ENCODE data around the gene TRAF5. TPM values are rescaled to one million over a fixed set of nuclear protein-coding genes. Genes with fewer than 3 reads are reported as not detected.
A peak's percentile ranks its signal among the peaks of the same experiment; 100 is the strongest.
"Not testable (repeated sequence)": the region's sequence is repeated elsewhere in the genome, so short reads cannot be mapped to it uniquely, and the experiment has no call there.

The TRAF5 gene
- total RNA-seq, 1 donor from 2014 or later: 54.3 TPM

DNA sequence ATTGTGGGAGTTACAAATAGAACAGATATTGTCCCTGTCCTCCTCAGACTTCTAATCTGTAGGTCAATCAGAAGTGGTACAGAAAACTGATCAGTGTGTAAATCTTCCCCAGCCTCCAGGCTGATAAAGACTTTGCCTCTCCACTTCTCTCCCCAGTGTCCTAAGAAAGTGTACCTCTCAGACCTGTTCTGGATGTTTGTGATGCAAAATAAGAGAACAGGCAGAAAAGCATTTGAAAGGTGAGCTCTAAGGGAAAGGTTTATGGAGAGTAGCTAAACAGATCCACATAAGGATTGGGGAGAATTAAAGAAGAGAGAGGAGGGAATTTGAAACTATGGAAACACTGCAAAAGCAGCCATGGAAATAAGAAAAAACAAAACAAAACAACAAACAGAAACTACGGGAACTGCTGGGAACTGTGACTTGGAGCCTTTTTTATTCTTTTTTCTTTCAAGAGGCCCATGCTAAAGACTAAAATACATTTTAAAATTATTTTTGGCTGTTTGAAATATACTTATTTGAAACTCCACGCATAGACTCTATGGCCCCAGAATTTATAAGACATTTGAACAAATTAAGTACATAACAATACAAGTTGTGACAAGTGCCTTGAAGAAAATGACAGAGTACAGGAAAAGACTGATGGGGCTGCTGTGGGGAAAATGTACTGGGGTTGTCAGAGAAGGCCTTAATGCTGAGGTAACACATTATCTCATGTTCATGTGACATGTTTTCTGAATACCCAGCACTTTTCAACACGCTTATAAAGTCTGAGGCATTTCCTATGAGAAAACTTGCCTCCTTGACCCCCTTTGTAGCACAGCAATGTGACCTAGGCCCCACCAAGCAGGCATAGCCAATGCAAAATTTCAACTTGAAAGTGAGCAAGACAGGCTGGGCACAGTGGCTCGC lies 51.2 kb downstream of the TRAF5 start:
- peaks cover 41% of the 10 kb centered on the region for H3K36me3 Mint-ChIP-seq (ENCODE audit: low read depth)
- no peaks in the 10 kb centered on the region for H3K27me3 Mint-ChIP-seq (ENCODE audit: insufficient read depth)
- H3K4me3 Mint-ChIP-seq: no peak overlapping the region
- peaks cover 3% of the 10 kb centered on the region for H3K9me3 Mint-ChIP-seq
- no peak for DNase-seq (ENCODE audit: low spot score)
- H3K4me1 Mint-ChIP-seq (ENCODE audit: low read depth): peaks cover 60% of the 10 kb centered on the region
- intact Hi-C loops (cut with micrococcal nuclease): no loop called here
- peak overlapping the region; percentile 50 for H3K27ac Mint-ChIP-seq

DNA sequence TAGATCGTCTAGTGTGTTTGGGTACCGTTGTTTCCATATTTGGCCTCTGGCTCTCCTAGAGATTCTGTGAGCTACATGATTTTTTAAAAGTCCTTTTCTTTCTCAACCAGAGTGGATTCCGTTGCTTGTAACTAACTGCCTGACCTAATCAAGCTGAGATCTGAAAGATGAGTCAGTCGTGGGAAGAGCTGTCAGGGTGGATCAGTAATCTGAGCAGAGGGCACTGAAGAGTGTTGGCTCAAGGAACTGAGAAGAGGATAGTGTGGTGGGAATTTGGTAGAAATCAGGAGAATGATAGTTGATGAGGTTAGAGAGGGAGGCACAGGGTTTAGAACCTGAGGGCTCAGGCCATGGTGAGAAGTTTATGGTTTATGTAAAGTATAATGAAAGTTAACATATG lies 52.2 kb downstream of the TRAF5 start:
- intact Hi-C loops (cut with micrococcal nuclease): no loop called here
- peaks cover 3% of the 10 kb centered on the region for H3K9me3 Mint-ChIP-seq
- H3K4me3 Mint-ChIP-seq: no peak overlapping the region
- H3K36me3 Mint-ChIP-seq (ENCODE audit: low read depth): peaks cover 44% of the 10 kb centered on the region
- H3K27ac Mint-ChIP-seq: peak overlapping the region; percentile 68
- no peak for DNase-seq (ENCODE audit: low spot score)
- H3K4me1 Mint-ChIP-seq (ENCODE audit: low read depth): peaks cover 70% of the 10 kb centered on the region
- no peaks in the 10 kb centered on the region for H3K27me3 Mint-ChIP-seq (ENCODE audit: insufficient read depth)

DNA sequence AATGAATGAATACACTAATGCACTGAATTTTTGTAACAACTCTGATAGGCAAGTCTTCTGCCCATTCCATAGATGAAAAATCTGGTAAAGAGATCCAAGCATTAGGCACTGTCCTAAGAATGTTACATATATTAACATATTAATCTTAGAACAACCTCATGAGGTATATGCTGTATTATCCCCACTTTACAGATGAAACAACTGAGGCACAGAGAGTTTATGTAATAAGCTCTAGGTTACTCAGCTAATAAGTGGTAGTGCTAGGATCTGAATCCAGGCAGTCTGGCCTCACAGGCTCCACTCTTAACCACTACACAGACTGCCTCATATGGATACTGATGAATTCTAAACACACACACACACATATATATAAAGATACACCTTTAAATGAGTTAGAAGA lies 52.8 kb downstream of the TRAF5 start:
- peaks cover 72% of the 10 kb centered on the region for H3K4me1 Mint-ChIP-seq (ENCODE audit: low read depth)
- DNase-seq (ENCODE audit: low spot score): no peak
- H3K27me3 Mint-ChIP-seq (ENCODE audit: insufficient read depth): no peaks in the 10 kb centered on the region
- H3K36me3 Mint-ChIP-seq (ENCODE audit: low read depth): peaks cover 38% of the 10 kb centered on the region
- H3K9me3 Mint-ChIP-seq: peaks cover 3% of the 10 kb centered on the region
- no peak overlapping the region for H3K4me3 Mint-ChIP-seq
- intact Hi-C loops (cut with micrococcal nuclease): no loop called here
- peak overlapping the region; percentile 30 for H3K27ac Mint-ChIP-seq

DNA sequence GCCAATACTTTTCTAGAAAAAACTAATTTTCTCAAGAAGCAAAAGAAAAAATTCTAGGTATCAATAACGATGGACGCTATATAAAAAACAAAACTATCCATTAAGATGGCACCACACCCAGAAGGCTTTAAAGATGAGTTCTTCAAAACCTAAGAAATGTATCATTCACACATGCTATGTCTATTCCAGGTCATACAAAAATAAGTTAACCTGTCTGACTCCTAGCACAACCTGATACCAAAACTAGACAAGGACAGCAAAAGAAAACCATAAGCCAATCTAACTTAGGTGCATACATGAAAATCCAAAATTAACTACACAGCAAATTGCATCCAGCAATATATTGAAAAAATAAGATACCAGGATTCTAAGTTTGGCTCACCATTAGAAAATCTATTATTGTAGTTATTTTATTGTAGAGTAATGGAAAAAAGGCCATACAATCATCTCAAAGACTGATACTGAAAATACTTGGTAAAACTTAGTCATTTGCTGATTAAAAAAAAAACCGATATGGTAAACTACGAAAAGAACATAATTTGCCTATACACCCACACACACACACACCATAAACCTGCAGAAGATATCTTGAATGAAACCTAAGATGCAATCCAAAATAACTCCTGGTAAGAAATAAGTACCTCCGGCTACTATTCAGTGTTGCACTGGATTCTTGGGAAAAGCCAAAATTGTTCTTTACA lies 55.0 kb downstream of the TRAF5 start:
- intact Hi-C loops (cut with micrococcal nuclease): loop anchor here (1.0 to 2.0 kb wide), 6 partner anchors 25 to 197 kb away; partner anchors contain the start of genes RCOR3 and SLC30A1
- H3K4me3 Mint-ChIP-seq: peak overlapping the region; percentile 91
- H3K4me1 Mint-ChIP-seq (ENCODE audit: low read depth): peaks cover 63% of the 10 kb centered on the region
- H3K9me3 Mint-ChIP-seq: peaks cover 3% of the 10 kb centered on the region
- DNase-seq (ENCODE audit: low spot score): no peak
- peaks cover 2% of the 10 kb centered on the region for H3K27me3 Mint-ChIP-seq (ENCODE audit: insufficient read depth)
- peaks cover 28% of the 10 kb centered on the region for H3K36me3 Mint-ChIP-seq (ENCODE audit: low read depth)
- peak overlapping the region; percentile 89 for H3K27ac Mint-ChIP-seq

DNA sequence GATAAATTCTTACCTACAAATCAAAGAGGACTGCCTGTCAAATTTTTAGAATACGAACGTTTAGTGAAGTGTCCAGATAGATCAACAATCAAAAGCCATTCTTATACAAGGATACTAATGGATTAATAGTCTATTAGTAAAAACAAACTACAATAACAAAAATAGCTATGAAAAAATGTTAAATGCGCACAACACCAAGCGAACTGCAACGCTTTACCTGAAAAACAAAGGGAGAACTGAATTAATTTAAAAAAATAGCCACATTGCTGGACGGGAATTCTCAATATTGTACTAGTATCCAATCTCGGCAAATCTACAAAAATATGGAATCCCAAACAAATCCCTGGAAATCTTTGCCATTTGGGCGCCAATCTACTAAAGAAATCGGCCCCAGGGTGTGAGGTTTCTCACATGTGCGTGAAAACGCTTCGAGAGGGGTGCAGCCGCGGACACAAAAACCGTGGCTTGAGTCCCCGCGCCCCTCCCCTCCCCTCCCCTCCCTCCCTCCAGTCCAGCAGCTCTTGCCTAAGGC lies 55.6 kb downstream of the TRAF5 start:
- H3K27me3 Mint-ChIP-seq (ENCODE audit: insufficient read depth): peaks cover 8% of the 10 kb centered on the region
- peaks cover 57% of the 10 kb centered on the region for H3K4me1 Mint-ChIP-seq (ENCODE audit: low read depth)
- intact Hi-C loops (cut with micrococcal nuclease): loop anchor here (1.0 to 2.0 kb wide), 5 partner anchors 35 to 197 kb away; partner anchors contain the start of genes RCOR3 and SLC30A1
- DNase-seq (ENCODE audit: low spot score): no peak
- H3K36me3 Mint-ChIP-seq (ENCODE audit: low read depth): peaks cover 23% of the 10 kb centered on the region
- peak overlapping the region; percentile 89 for H3K27ac Mint-ChIP-seq
- peaks cover 3% of the 10 kb centered on the region for H3K9me3 Mint-ChIP-seq
- peak overlapping the region; percentile 91 for H3K4me3 Mint-ChIP-seq

DNA sequence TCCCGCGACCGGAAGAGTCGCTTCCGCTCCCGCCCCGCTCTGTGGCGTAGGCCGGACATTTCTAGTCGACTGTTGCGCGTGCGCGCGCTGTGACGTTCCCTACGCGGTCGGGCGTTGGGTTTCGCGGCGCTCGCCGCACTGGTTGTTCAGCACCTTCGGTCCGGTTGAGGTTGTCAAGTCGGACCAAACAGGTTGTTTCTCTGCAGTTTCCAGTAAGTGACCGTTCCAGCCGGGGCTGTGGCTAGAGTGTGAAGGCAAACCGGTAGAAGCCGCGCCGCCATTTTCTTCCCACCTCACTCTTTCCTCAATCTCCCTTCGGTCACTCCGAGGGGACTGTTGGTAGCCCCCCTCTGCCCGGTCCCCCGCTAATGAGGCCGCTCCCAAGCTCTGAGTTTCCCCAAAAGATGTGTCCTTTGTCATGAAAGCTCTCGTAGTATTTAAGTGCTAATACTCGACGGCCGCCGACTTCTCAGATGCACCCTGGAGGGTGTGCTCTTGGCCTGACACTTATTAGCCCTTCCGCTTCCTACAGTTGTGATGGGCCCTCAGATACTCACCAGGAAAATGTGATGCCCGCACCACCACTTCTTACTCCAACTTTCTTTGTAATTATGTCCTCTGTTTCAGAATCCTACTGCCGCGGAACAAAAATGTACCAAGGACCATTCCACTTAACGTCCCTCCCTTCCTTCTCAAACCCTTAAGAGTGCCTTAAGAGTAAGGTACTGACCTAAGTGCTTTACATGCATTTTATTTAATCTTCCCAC lies 56.3 kb downstream of the TRAF5 start:
- Mint-ChIP-seq H3K27ac (peak overlapping the region; percentile 89), H3K4me1 (ENCODE audit: low read depth) (peaks cover 51% of the 10 kb centered on the region), H3K36me3 (ENCODE audit: low read depth) (peaks cover 18% of the 10 kb centered on the region), H3K4me3 (peak overlapping the region; percentile 91), H3K27me3 (ENCODE audit: insufficient read depth) (peaks cover 8% of the 10 kb centered on the region), H3K9me3 (peaks cover 3% of the 10 kb centered on the region)
- peak; percentile 77 for DNase-seq (ENCODE audit: low spot score)
- intact Hi-C loops (cut with micrococcal nuclease): loop anchor here (1.0 to 2.0 kb wide), 6 partner anchors 34 to 196 kb away; partner anchors contain the start of genes RCOR3 and SLC30A1

DNA sequence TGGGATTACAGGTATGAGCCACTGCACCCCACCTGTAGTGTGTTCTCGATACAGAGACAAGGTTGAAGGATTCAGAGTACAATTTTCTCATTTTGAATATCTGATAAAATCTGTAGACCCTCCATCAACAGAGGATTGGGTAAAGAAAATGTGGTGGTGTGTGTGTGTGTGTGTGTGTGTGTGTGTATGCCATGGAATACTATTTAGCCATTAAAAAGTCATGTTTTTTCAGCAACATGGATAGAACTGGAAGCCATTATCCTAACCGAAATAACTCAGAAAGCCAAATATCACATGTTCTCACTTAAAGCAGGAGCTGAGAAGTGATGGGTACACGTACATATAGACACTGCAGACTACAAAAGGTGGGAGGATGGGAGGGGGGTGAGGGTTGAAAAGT lies 57.9 kb downstream of the TRAF5 start:
- Mint-ChIP-seq H3K4me1 (ENCODE audit: low read depth) (peaks cover 39% of the 10 kb centered on the region), H3K4me3 (no peak overlapping the region), H3K36me3 (ENCODE audit: low read depth) (peaks cover 13% of the 10 kb centered on the region), H3K27me3 (ENCODE audit: insufficient read depth) (peaks cover 8% of the 10 kb centered on the region), H3K27ac (no peak overlapping the region), H3K9me3 (peaks cover 3% of the 10 kb centered on the region)
- no peak for DNase-seq (ENCODE audit: low spot score)
- intact Hi-C loops (cut with micrococcal nuclease): no loop called here

DNA sequence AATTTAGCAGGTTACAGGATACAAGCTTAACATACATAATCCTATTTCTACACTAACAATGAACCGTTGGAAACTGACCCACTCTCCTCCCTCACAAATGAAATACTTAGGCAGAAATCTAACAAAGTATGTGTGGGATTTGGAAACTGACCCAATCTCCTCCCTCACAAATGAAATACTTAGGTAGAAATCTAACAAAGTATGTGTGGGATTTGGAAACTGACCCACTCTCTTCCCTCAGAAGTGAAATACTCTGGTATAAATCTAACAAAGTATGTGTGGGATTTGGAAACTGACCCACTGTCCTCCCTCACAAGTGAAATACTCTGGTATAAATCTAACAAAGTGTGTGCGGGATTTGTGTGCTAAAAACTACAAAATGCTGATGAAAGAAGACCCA lies 60.3 kb downstream of the TRAF5 start:
- Mint-ChIP-seq H3K4me3 (no peak overlapping the region), H3K27me3 (ENCODE audit: insufficient read depth) (peaks cover 8% of the 10 kb centered on the region), H3K4me1 (ENCODE audit: low read depth) (peaks cover 20% of the 10 kb centered on the region), H3K27ac (no peak overlapping the region), H3K36me3 (ENCODE audit: low read depth) (peaks cover 14% of the 10 kb centered on the region), H3K9me3 (peaks cover 2% of the 10 kb centered on the region)
- intact Hi-C loops (cut with micrococcal nuclease): no loop called here
- no peak for DNase-seq (ENCODE audit: low spot score)

DNA sequence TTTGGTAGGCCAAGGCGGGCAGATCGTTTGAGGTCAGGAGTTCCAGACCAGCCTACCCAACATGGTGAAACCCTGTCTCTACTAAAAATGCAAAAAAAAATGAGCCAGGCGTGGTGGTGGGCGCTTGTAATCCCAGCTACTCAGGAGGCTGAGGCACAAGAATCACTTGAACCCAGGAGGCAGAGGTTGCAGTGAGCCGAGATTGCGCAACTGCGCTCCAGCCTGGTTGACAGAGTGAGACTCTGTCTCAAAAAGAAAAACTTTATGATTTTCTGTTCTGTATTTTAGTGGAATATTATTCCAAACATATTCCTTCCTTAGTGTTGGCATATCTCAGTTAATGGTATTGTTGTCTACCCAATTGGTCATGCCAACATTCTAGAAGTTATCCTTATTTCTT lies 64.2 kb downstream of the TRAF5 start:
- H3K27ac Mint-ChIP-seq; H3K4me1 Mint-ChIP-seq (ENCODE audit: low read depth); H3K36me3 Mint-ChIP-seq (ENCODE audit: low read depth); H3K4me3 Mint-ChIP-seq; DNase-seq (ENCODE audit: low spot score); H3K27me3 Mint-ChIP-seq (ENCODE audit: insufficient read depth); intact Hi-C loops (cut with micrococcal nuclease); H3K9me3 Mint-ChIP-seq: not testable (repeated sequence)

DNA sequence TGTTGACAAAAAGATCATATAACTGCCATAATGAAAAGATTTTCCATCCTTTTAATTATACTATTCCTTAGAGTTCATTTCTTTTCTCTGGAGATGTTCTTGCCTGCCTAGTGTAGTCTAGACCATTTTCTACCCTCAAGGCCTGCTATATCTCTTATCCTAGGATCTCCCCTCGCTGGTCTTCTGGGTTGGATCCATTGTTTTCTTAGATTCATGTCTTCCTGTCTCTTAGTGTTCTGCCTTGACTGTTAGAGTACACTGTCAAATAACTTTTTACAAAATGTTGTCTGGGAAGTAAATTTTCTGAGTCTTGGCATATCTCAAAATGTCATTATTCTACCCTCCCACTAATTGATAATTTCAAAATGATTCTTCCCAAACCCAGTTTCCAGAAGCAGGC lies 66.6 kb downstream of the TRAF5 start:
- intact Hi-C loops (cut with micrococcal nuclease): no loop called here
- H3K4me1 Mint-ChIP-seq (ENCODE audit: low read depth): no peaks in the 10 kb centered on the region
- H3K4me3 Mint-ChIP-seq: no peak overlapping the region
- no peaks in the 10 kb centered on the region for H3K9me3 Mint-ChIP-seq
- no peak overlapping the region for H3K27ac Mint-ChIP-seq
- peaks cover 10% of the 10 kb centered on the region for H3K36me3 Mint-ChIP-seq (ENCODE audit: low read depth)
- no peaks in the 10 kb centered on the region for H3K27me3 Mint-ChIP-seq (ENCODE audit: insufficient read depth)
- DNase-seq (ENCODE audit: low spot score): no peak

DNA sequence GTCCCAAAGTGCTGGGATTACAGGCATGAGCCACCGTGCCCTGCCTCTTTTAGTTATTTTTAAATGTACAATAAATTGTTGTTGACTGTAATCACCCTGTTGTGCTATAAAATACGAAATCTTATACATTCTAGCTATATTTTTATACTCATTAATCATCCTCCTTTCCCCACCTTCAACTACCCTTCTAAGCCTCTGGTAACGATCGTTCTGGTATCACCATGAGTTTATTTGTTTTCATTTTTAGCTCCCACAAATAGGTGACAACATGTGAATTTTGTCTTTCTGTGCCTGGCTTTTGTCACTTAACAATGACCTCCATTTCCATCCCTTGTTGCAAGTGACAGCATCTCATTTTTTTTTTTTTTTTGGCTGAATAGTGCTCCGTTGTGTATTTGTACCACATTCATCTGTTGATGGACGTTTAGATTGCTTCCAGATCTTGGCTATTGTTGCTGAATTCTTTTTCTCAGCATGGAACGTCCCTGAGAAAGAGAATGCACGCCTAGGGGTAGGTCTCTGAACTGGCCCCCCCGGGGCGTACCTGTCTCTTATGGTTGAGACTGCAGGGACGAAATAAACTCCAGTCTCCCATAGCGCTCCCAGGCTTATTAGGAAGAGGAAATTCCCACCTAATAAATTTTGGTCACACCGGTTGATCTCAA lies 71.8 kb downstream of the TRAF5 start:
- peaks cover 15% of the 10 kb centered on the region for H3K9me3 Mint-ChIP-seq
- intact Hi-C loops (cut with micrococcal nuclease); H3K4me3 Mint-ChIP-seq; H3K27me3 Mint-ChIP-seq (ENCODE audit: insufficient read depth); DNase-seq (ENCODE audit: low spot score); H3K27ac Mint-ChIP-seq; H3K4me1 Mint-ChIP-seq (ENCODE audit: low read depth): not testable (repeated sequence)
- peaks cover 13% of the 10 kb centered on the region for H3K36me3 Mint-ChIP-seq (ENCODE audit: low read depth)

DNA sequence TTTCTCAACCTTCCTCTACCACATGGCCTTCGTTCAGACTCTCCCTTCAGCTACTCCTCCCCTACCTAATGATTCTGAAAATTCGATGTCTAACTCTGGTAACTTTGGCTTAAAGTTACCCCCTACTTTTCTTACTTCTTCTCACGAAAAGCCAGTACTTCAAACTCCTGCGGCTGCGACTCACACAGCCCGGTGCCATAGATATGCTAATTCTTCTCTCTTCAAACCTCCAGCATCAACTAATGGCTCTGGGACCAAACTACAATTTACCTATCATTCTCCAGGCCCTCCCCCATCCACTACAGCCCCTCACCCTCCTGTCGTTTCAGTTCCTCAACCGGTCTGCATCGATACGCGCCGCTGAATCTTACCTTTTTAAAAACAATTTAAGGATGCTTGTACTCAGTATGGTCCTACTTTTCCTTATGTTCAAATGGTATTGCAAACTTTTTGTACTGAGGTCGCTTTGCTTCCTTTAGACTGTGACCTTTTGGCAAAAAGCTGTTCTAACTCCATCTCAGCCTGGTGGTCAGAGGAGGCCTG lies 73.3 kb downstream of the TRAF5 start:
- intact Hi-C loops (cut with micrococcal nuclease); H3K27me3 Mint-ChIP-seq (ENCODE audit: insufficient read depth); DNase-seq (ENCODE audit: low spot score); H3K27ac Mint-ChIP-seq; H3K4me3 Mint-ChIP-seq; H3K4me1 Mint-ChIP-seq (ENCODE audit: low read depth): not testable (repeated sequence)
- Mint-ChIP-seq H3K36me3 (ENCODE audit: low read depth) (peaks cover 16% of the 10 kb centered on the region), H3K9me3 (peaks cover 18% of the 10 kb centered on the region)
